ENCODE results near the gene GPX3.
A peak's percentile ranks its signal among the peaks of the same experiment; 100 is the strongest.

GRCh38 chr5:150989695-150990094 is 30.7 kb upstream of the GPX3 start:
- TF ChIP-seq FOXJ3 (CRISPR knock-in tag; IDR thresholded peaks at IDR 0.05) = no peak
- no peak for TF ChIP-seq GATA2 (CRISPR knock-in tag; IDR thresholded peaks at IDR 0.05)
- no peak for TF ChIP-seq ZBTB33 (IDR thresholded peaks at IDR 0.05; ENCODE audit: borderline replicate concordance, low read depth)
- TF ChIP-seq POLR2AphosphoS5 (IDR thresholded peaks at IDR 0.05; ENCODE audit: low read depth, low read length) = no peak
- TF ChIP-seq GABPA (IDR thresholded peaks at IDR 0.05; ENCODE audit: low read depth) = no peak
- peak; percentile 32 for TF ChIP-seq CTCF (IDR thresholded peaks at IDR 0.05)
- TF ChIP-seq JUND (IDR thresholded peaks at IDR 0.05) = no peak
- TF ChIP-seq USF2 (IDR thresholded peaks at IDR 0.05; ENCODE audit: borderline replicate concordance, low read depth, low read length) = no peak
- no peak for TF ChIP-seq TCF12 (IDR thresholded peaks at IDR 0.05)
- no peak for TF ChIP-seq PBX3 (IDR thresholded peaks at IDR 0.05)
- no peak for TF ChIP-seq TAF1 (IDR thresholded peaks at IDR 0.05; ENCODE audit: borderline replicate concordance, low read depth, low read length)
- no peak for TF ChIP-seq RFX5 (IDR thresholded peaks at IDR 0.05; ENCODE audit: low read length)
